GM18873 (cell line): ENCODE measurements around the gene C8A.

Experiments used
- ATAC-seq: cut with Tn5 transposase; IDR thresholded peaks from one replicate; pipeline ENCODE4 v1.9.1; 2021; ENCODE audit warnings: mild to moderate bottlenecking, moderate library complexity, moderate number of reproducible peaks; ENCODE audit not compliant: unreplicated experiment, low FRiP score

Gene C8A

GRCh38 chr1:56922070-56922469, 67.5 kb downstream of the C8A start:
- ATAC-seq = no peak

DNA sequence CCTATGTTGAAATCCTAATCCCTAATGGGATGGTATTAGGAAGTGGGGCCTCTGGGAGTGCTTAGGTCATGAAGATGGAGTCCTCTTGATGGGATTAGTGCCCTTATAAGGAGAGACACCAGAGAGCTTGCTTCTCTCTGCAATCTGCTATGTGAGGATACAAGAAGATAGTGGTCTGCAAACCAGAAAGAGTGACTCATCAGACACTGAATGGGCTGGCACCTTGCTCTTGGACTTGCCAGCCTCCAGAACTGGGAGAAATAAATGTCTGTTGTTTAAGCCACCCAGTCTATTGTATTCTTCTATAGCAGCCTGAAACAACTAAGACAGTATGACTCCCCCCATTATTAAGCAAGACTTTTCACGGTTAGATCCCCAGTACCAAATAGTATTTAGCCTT, 67.9 kb downstream of the C8A start:
- ATAC-seq = no peak

- no peak for ATAC-seq
Observed at GRCh38 chr1:56923201-56923600, 68.6 kb downstream of the C8A start.

DNA sequence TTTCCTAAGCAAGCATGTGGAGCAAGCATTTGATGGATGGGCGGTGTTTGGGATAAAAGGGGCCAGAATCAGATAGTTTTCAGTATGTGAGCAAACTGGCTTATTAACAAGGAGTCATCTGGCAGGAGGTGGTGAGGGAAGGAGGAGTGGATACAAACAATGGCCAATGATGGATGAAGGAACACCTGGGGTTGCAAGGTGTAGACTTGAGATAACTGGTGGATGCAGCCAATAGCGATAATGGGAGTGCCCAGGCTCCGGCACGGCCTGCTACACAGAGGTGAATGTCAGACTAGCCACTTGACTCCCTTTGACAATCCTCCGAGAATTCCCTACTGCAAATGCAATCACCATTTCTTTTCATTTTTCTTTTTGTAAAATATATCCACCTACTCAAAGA, 69.5 kb downstream of the C8A start:
- ATAC-seq = no peak

GRCh38 chr1:56925193-56925592, 70.6 kb downstream of the C8A start:
- no peak for ATAC-seq

DNA sequence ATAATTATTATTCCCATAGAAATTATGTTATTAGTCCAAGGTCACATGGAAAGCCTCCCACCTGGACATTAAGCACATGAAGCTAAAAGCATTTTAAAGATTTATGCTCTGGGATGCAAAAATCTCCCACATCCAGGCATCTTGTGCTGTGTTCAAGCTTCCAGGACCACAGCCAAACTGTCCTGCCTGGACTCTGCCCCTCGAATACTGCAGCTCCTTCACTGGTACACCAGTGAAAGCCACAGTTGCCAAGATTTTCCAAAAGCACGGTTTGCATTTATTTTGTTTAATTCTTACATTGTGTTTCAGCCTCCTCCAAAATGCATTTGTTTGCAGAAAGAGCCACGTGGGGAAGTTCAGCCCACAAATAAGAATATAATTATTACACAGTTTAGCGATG, 72.6 kb downstream of the C8A start:
- no peak for ATAC-seq

DNA sequence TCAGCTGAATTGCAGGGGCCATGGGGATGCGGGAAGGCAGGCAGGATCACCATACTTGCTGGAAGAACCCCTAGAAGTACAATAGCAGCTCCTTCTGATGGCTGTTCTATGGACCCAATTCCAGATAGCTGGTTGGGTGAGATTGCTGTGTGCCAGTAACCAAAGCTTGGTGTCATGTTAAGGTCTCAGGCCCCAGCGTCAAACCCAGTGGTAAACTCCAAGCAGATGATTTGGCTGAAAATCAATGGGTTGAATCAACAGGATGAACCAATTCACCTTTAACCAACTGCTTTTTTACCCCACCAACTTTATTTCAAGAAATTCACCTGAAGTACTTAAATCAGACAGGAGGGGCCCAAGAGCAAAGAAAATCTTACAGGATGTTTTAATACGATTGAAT, 73.4 kb downstream of the C8A start:
- ATAC-seq = no peak

DNA sequence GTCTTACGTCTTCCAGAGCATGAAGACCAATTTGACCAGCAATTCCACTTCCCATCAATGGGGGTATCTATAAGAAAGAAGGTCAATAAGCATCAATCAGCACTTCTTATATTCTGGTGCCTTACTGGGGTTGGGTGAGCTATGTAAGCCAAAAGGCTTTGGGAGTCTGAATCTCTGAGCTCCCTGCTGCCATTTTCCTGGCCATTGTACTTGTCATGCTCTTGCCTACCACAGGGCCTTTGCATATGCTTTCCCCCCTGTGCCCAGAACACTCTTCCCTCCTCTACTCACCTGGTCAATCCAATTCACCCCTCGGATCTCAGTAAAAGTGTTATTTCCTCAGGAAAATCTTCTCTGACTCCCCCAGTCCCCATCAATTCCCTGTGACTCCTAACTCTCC, 74.9 kb downstream of the C8A start:
- no peak for ATAC-seq

DNA sequence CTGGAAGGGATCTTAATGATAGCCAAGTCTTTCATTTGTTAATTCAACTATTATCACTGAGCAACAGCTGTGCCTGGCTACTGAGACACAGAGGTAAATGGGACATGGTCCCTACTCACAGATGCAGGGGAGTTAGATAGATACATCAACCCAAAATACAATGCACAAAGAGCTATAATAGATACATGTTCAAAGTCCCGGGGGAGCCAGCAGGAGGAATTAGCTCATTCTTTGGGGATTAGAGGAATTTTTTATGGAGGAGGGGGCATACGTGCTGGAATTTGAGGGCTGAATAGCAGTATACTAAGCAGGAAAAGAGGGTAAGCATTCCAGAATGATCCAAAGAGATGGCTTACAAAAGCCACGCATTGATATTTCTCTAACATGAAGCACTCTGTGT, 76.6 kb downstream of the C8A start:
- ATAC-seq = no peak

DNA sequence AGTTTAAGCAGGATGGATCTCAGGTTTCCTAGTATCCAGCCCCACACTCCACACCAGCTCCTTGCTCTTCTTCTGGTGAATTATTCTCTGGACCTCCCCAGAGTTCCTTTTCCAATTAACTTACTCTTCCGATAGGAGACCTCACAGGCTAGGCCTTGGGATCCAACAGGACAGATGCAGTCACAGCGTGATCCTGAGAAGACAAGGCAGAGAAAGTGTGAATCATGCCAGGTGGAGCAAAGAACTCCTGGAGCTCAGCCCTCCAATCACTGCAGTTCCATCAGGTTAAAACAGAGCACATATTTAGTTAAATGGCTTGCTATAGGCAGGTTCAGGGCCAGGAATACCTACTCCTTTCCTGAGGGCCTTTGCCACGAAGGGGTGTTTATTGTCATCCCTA, 77.1 kb downstream of the C8A start:
- ATAC-seq = no peak

GRCh38 chr1:56933161-56933560, 78.6 kb downstream of the C8A start:
- no peak for ATAC-seq

DNA sequence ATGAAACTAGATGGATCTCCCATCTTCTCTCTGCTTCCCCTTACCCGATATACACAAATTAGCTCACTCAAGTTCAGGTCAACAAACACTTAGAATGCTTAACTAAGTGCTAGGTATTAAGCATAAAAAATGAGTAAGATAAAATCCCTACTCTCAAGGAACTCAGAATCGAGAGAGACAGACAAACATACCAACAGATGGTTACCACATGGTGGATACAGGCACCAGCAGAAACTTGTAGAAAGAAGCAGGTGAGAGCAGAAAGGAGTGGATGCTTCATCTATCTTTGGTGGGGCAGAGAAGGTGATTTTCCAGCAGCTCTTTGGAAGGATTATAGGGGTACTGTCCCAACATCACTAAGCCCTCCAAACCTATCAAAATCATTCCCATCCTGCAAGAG, 79.0 kb downstream of the C8A start:
- no peak for ATAC-seq

- ATAC-seq = no peak
Observed at GRCh38 chr1:56934430-56935060, 79.9 kb downstream of the C8A start.

GRCh38 chr1:56938646-56939045, 84.0 kb downstream of the C8A start:
- no peak for ATAC-seq

DNA sequence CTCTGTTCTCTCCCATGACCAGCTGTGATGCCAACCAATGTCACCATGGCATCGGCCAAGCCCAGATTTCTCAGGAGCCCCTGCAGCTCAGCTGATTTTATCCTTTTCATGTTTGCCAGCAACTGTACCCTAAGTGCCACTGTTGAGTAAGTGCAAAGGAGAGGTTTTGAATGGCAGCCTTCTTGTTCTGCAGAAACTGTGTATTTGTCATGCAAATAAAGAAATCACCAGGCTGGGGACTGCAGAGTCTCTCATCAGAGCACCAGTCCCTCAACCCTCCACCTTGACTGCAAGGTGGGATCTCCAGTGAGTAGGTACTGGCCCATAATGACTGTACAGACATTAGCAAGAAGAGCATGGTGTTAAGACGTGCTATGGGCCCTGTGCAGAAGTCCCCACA, 84.6 kb downstream of the C8A start:
- ATAC-seq = no peak

- ATAC-seq = no peak
Observed at GRCh38 chr1:56940039-56940438, 85.4 kb downstream of the C8A start.

- no peak for ATAC-seq
Observed at GRCh38 chr1:56948403-56949023, 93.9 kb downstream of the C8A start.

DNA sequence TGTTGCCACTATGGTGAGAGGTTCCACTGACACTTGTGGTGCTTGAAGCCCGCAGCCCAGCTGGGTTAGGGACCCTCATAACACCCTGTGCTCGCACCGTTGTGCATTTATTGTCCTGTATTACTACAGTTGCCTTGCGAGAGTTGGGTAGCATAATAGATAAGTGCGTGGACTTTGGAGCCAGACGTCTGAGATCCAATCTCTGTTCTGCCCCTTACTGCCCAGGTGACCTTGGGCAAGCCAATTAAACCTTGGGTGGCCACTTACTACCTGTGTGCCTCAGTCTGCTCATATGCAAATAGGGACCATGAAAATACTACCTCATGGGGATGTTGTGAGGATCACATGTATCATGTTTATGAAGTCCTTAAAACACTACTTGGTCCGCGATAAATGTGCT, 97.9 kb downstream of the C8A start:
- ATAC-seq = no peak

DNA sequence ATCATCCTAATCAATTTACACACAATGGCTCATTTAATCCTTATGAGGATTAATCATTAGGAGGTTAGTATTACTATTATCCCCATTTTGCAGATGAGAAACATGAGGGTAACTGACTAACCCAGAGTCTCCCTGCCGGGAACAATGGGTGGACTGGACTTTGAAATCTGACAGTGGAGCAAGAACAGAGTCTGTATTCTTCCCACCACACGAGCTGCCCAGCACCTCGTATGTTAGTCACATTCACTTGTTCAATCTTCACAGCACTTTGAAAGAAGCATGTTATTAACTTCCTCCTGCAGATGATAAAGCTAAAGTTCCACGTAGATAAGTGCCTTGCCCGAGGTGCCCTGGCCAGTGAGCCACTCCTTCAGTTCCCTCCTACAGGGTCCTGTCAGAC, 98.8 kb downstream of the C8A start:
- ATAC-seq = no peak

DNA sequence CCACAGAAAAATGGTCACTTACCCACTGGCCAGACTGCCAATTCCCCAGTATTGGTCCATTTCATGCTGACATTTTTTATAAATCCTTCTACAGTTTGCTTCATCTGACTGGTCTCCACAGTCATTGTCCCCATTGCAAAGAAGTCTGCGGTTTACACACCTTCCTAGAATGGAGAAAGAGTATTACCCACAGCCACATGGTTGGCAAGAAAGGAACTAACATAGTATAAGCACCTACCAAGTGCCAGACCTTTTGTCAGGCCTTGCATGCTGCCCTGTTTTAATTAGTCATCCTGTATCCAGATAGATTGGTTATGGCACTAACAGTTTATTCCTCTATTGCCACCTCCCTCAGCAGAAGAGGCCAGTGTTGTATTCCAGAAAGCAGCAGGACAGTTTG, 100.1 kb downstream of the C8A start:
- no peak for ATAC-seq

DNA sequence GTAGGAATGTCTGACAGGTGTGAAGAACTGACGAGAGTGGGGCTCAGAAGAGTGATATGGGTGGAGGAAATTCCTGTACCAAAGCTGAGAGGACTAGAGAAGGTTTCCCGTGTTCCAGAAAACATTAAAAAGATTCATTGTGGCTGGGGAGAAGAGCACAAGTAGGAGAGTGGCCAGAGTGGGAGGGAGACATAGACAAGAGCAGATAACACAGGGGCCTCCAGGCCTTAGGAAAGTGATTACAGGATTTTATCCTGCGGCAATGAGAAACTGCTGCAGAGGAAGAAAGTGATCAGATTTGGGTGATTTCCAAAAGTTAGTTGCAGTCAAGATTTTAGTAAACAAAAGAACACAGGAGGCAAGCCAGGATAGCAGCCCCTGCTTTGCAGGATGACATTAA, 103.3 kb downstream of the C8A start:
- ATAC-seq = no peak

DNA sequence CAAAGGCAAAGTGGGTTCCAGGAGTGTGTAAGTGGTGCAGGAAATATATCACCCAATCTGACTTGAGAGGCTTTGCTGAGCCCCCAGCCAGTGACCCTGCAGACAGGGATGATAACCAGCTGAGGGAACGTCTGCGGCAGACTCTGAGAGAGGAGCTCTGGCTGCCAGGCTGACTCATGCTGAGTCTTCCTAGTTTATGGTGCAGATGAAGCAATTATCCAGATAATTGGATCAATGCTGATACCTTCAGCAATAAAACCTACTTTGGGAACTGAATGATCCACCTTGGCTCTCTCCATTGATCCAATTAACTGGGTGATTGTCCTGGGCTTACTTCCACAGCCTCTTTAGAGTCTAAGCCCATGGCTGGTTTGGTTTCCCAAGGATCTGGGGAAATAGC, 103.9 kb downstream of the C8A start:
- ATAC-seq = no peak

- ATAC-seq = no peak
Observed at GRCh38 chr1:56961426-56961825, 106.8 kb downstream of the C8A start.
